Measurements from ENCODE around the gene ZFYVE28.

ZFYVE28 gene

GRCh38 chr4:2406406-2406805 lies 12.0 kb downstream of the ZFYVE28 start:
- no peak for TF ChIP-seq CTCF (IDR thresholded peaks at IDR 0.05; ENCODE audit: control extremely low read depth, extremely low read depth, low read depth, missing control alignments)
- POLR2A ChIA-PET = no interaction called here
- DNase-seq (ENCODE audit: extremely low spot score) = no peak
- CTCF ChIA-PET = interaction anchor here (1.6 kb wide), 1 partner anchor 15 kb away, joined by 3 read pairs; no protein-coding TSS in a partner anchor

GRCh38 chr4:2402941-2403340 lies 15.5 kb downstream of the ZFYVE28 start:
- no peak for DNase-seq (ENCODE audit: extremely low spot score)
- POLR2A ChIA-PET = interaction anchor here (1.1 kb wide), 1 partner anchor 9 kb away, joined by 4 read pairs; no protein-coding TSS in a partner anchor
- CTCF ChIA-PET = interaction anchor here (1.3 to 5.4 kb wide), 3 partner anchors 10 to 39 kb away, joined by 3 to 34 read pairs (median 7); no protein-coding TSS in a partner anchor
- no peak for TF ChIP-seq CTCF (IDR thresholded peaks at IDR 0.05; ENCODE audit: control extremely low read depth, extremely low read depth, low read depth, missing control alignments)

GRCh38 chr4:2402048-2402842 lies 16.2 kb downstream of the ZFYVE28 start:
- ChIA-PET CTCF (interaction anchor here (1.3 to 5.4 kb wide), 3 partner anchors 9 to 39 kb away, joined by 3 to 34 read pairs (median 7); no protein-coding TSS in a partner anchor), POLR2A (no interaction called here)
- no peak for TF ChIP-seq CTCF (IDR thresholded peaks at IDR 0.05; ENCODE audit: control extremely low read depth, extremely low read depth, low read depth, missing control alignments)

GRCh38 chr4:2401610-2401983 lies 16.8 kb downstream of the ZFYVE28 start:
- DNase-seq (ENCODE audit: extremely low spot score) = no peak
- no peak for TF ChIP-seq CTCF (IDR thresholded peaks at IDR 0.05; ENCODE audit: control extremely low read depth, extremely low read depth, low read depth, missing control alignments)
- ChIA-PET CTCF (interaction anchor here (1.3 to 5.4 kb wide), 3 partner anchors 8 to 40 kb away, joined by 3 to 34 read pairs (median 7); no protein-coding TSS in a partner anchor), POLR2A (no interaction called here)

More at GRCh38 chr4:2402048-2402842, 16.2 kb downstream of the ZFYVE28 start:
- no peak for DNase-seq (ENCODE audit: extremely low spot score)

- TF ChIP-seq CTCF (IDR thresholded peaks at IDR 0.05; ENCODE audit: control extremely low read depth, extremely low read depth, low read depth, missing control alignments) = no peak
- ChIA-PET CTCF (interaction anchor here (1.7 to 5.4 kb wide), 2 partner anchors 13 to 181 kb away, joined by 6 to 34 read pairs; no protein-coding TSS in a partner anchor), POLR2A (no interaction called here)
- no peak for DNase-seq (ENCODE audit: extremely low spot score)
Measured at GRCh38 chr4:2400841-2401609, 17.4 kb downstream of the ZFYVE28 start.

GRCh38 chr4:2399631-2400190 lies 18.7 kb downstream of the ZFYVE28 start:
- POLR2A ChIA-PET = no interaction called here
- no peak for TF ChIP-seq CTCF (IDR thresholded peaks at IDR 0.05; ENCODE audit: control extremely low read depth, extremely low read depth, low read depth, missing control alignments)
- DNase-seq (ENCODE audit: extremely low spot score) = no peak
- CTCF ChIA-PET = interaction anchor here (1.7 to 5.4 kb wide), 2 partner anchors 14 to 179 kb away, joined by 6 to 34 read pairs; no protein-coding TSS in a partner anchor
